Stomach smooth muscle (tissue), 2 donors: ENCODE data around the gene GLUL.
"Not testable (repeated sequence)": the region's sequence is repeated elsewhere in the genome, so short reads cannot be mapped to it uniquely, and the experiment has no call there.

ENCODE experiments used
- H3K27ac ChIP-seq: one replicate; pipeline ENCODE4 v1.7.0; 2013; ENCODE audit warnings: mild to moderate bottlenecking, low read length, inconsistent platforms
- H3K27me3 ChIP-seq, 2 donors: one replicate each; pipeline ENCODE4 v1.7.0; 2013; ENCODE audit warnings: low read length in 2 of 2; ENCODE audit not compliant: insufficient read depth in 2 of 2, control insufficient read depth in 1 of 2
- H3K36me3 ChIP-seq, 2 donors: one replicate each; pipeline ENCODE4 v1.7.0; 2013; ENCODE audit warnings: low read length in 2 of 2; ENCODE audit not compliant: control insufficient read depth in 2 of 2, insufficient read depth in 2 of 2
- H3K4me1 ChIP-seq: one replicate; pipeline ENCODE4 v1.7.0; 2013; ENCODE audit warnings: low read length; ENCODE audit not compliant: control insufficient read depth, insufficient read depth
- H3K4me3 ChIP-seq, 2 donors: one replicate each; pipeline ENCODE4 v1.7.0; 2013; ENCODE audit warnings: low read length in 2 of 2
- H3K9ac ChIP-seq, 2 donors: one replicate each; pipeline ENCODE4 v1.7.0; 2013; ENCODE audit warnings: low read length in 2 of 2, mild to moderate bottlenecking in 1 of 2
- H3K9me3 ChIP-seq, 2 donors: one replicate each; pipeline ENCODE4 v1.7.0; 2013; ENCODE audit warnings: low read length in 2 of 2; ENCODE audit not compliant: control insufficient read depth in 2 of 2
- donor health status: healthy.
- donor health status: Pancreatic carcinoma.

GLUL gene

GRCh38 chr1:182340233-182341058 lies 51.1 kb downstream of the GLUL start:
- Histone ChIP-seq H3K36me3 (no peaks in the 10 kb centered on the region), H3K27me3 (no peaks in the 10 kb centered on the region), H3K9ac (no peak overlapping the region), H3K4me1 (peaks cover 4% of the 10 kb centered on the region), H3K9me3 (no peaks in the 10 kb centered on the region), H3K4me3 (no peak overlapping the region), H3K27ac (no peak overlapping the region)

DNA sequence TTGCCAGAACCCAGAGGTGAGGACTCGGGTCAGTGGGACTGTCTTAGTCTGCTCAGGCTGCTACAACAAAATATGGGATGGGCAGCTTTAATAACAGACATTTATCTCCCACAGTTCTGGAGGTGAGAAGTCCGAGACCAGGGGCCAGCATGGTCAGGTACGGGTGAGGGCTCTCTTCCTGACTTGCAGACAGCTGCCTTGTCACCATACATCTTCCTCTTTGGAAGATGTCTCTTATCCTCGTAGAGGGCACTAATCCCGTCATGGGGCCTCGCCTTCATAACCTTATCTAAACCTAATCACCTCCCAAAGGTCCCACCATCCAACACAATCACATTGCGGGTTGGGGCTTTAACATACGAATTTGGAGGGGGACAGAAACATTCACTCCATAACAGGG lies 51.9 kb downstream of the GLUL start:
- Histone ChIP-seq H3K36me3 (no peaks in the 10 kb centered on the region), H3K4me3 (no peak overlapping the region), H3K27ac (no peak overlapping the region), H3K27me3 (no peaks in the 10 kb centered on the region), H3K9me3 (no peaks in the 10 kb centered on the region), H3K9ac (no peak overlapping the region), H3K4me1 (peaks cover 4% of the 10 kb centered on the region)

- H3K9me3 ChIP-seq, result no peaks in the 10 kb centered on the region
- H3K9ac ChIP-seq, result no peak overlapping the region
- no peak overlapping the region for H3K4me3 ChIP-seq
- H3K27ac ChIP-seq, result no peak overlapping the region
- H3K4me1 ChIP-seq, result peaks cover 4% of the 10 kb centered on the region
- H3K36me3 ChIP-seq, result no peaks in the 10 kb centered on the region
- no peaks in the 10 kb centered on the region for H3K27me3 ChIP-seq
Observed at GRCh38 chr1:182338806-182339370, 52.7 kb downstream of the GLUL start.

DNA sequence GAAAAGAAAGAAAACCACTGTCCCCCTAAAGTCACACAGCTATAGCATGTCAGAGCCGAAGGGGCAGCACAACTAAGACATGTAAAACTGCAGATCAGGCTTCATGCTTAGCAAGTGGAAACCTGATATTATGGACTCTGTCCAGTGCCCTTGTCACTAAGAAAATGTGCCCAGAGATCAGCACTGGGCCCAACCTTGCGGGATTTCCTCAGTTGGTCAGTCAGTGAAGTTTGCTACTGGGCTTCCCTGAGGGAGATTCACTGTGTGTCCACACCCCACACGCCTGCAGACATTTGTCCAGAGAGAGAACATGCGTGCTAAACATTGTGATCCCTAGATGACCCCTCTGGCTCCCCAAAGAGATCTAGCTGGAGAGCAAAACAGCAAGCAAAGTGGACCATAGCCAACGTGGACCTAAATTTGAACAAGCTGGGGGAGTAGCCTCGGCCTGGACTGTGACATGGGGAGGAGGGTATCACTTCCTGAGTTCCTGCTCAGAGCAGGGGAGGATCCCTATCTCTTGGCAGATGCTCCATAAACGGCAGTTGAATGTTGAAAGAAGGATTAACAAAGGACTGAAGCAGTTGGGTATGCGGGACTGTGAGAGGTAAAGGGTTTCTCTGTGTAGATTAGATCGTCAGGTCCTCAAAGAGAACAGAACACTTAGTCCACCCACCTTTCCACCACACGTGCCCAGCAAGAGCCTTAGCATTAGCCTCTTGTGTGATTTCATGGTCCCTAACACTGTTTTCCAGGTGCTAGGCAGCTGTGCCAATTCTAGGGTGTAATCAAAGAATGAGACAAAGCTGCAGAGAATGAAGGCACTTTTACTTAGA lies 53.6 kb downstream of the GLUL start:
- no peaks in the 10 kb centered on the region for H3K27me3 ChIP-seq
- H3K4me1 ChIP-seq, result peaks cover 4% of the 10 kb centered on the region
- peak overlapping the region; percentile 24 for H3K27ac ChIP-seq
- no peak overlapping the region for H3K9ac ChIP-seq
- no peaks in the 10 kb centered on the region for H3K9me3 ChIP-seq
- no peaks in the 10 kb centered on the region for H3K36me3 ChIP-seq
- no peak overlapping the region for H3K4me3 ChIP-seq

DNA sequence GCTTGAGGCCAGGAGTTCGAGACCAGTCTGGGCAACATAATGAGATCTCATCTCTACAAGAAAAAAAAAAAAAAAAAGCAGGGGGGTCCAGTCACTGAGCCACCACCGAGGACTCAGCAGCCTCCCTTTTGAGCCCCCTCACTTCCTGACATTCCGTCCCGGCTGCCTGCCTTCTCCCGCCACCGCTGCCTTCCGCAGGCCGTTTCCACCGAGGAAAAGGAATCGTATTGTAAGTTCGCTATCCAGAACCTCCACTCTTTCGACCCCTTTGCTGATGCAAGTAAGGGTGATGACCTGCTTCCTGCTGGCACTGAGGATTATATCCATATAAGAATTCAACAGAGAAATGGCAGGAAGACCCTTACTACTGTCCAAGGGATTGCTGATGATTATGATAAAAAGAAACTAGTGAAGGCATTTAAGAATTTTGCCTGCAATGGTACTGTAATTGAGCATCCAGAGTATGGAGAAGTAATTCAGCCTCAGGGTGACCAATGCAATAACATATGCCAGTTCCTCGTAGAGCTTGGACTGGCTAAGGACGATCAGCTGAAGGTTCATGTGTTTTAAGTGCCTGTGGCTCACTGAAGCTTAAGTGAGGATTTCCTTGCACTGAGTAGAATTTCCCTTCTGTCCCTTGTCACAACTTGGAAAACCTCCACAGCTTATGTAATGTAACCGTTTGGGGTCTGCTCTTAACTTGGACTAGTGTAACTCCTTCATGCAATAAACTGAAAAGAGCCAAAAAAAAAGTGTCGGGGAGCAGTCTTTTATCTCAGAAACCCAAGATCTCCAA lies 55.6 kb downstream of the GLUL start:
- Histone ChIP-seq H3K9ac (no peak overlapping the region), H3K4me1 (peaks cover 4% of the 10 kb centered on the region), H3K27me3 (no peaks in the 10 kb centered on the region), H3K27ac (no peak overlapping the region), H3K36me3 (no peaks in the 10 kb centered on the region), H3K9me3 (no peaks in the 10 kb centered on the region), H3K4me3 (no peak overlapping the region)

- H3K27me3 ChIP-seq, H3K27ac ChIP-seq, H3K4me3 ChIP-seq, H3K9me3 ChIP-seq, H3K4me1 ChIP-seq, H3K9ac ChIP-seq, H3K36me3 ChIP-seq: not testable (repeated sequence)
Observed at GRCh38 chr1:182333071-182333571, 58.5 kb downstream of the GLUL start.

DNA sequence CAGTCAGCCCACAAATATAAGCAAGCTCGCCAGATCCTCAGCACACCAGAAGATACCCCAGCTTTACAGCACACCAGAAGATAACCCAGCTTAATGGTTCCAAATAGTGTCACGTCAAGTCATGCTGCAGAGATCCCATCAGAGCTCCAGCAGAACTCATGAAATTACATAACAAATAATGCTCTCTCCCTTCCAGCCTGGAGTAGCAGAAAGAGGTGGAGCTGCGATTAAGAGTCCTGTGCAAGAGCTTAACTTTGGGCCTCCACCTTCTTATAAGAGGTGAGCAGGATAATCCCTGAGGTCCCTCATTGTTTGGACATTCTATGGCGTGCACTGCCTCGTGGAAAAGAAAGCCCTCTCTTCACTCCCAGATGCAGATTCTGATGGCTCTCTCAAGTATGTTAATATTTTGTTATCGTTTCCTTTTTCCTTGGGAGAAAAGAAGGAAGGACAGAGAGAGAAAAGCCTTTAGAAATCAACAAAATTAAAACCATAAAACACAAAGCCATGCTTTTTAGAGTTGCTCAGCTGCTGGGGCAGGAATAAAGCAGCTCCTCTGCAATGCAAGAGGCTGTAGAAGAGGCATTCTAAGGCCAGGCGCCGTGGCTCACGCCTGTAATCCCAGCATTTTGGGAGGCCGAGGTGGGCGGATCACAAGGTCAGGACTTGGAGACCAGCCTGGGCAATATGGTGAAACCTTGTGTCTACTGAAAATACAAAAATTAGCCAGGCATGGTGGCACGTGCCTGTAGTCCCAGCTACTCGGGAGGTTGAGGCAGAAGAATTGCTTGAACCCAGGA lies 59.1 kb downstream of the GLUL start:
- H3K27me3 ChIP-seq, result no peaks in the 10 kb centered on the region
- H3K36me3 ChIP-seq, result no peaks in the 10 kb centered on the region
- no peak overlapping the region for H3K4me3 ChIP-seq
- H3K9me3 ChIP-seq, result no peaks in the 10 kb centered on the region
- H3K9ac ChIP-seq, result no peak overlapping the region
- H3K27ac ChIP-seq, result no peak overlapping the region
- H3K4me1 ChIP-seq, result no peaks in the 10 kb centered on the region
